Nephron (organoid): ENCODE results near the gene BTNL8.

Experiments
- H3K27ac Mint-ChIP-seq, 3 experiments: 2 replicates each; pipeline ENCODE4 v1.8.0; 2020; ENCODE audit warnings: mixed read lengths in 3 of 3, mild to moderate bottlenecking in 2 of 3, moderate library complexity in 1 of 3
- H3K27me3 Mint-ChIP-seq: 2 replicates; pipeline ENCODE4 v1.8.0; 2021; ENCODE audit warnings: low read depth, mild to moderate bottlenecking, moderate library complexity, mixed read lengths
- H3K36me3 Mint-ChIP-seq: 2 replicates; pipeline ENCODE4 v1.8.0; 2020; ENCODE audit warnings: low read depth, mixed read lengths
- H3K4me1 Mint-ChIP-seq: 2 replicates; pipeline ENCODE4 v1.8.0; 2020; ENCODE audit warnings: mixed read lengths
- H3K4me3 Mint-ChIP-seq, 3 experiments: 2 replicates each; pipeline ENCODE4 v1.8.0; 2020; ENCODE audit warnings: mild to moderate bottlenecking in 3 of 3, mixed read lengths in 3 of 3, moderate library complexity in 2 of 3
- H3K9me3 Mint-ChIP-seq: 2 replicates; pipeline ENCODE4 v1.8.0; 2020; ENCODE audit warnings: mixed read lengths
- TF ChIP-seq, protein P1 (sequence below), 3 experiments: fragments of 200-600 bp; sonication (generic); IDR thresholded peaks; one replicate each; pipeline ENCODE4 v1.5.0; 2021; ENCODE audit warnings: antibody characterized with exemption in 3 of 3; ENCODE audit not compliant: unreplicated experiment in 3 of 3

Gene BTNL8

GRCh38 chr5:180910182-180910581, 11.2 kb downstream of the BTNL8 start:
- H3K36me3 Mint-ChIP-seq = no peaks in the 10 kb centered on the region
- H3K27me3 Mint-ChIP-seq = no peaks in the 10 kb centered on the region
- H3K27ac Mint-ChIP-seq = peak overlapping the region in 2 of 3 experiments; percentile 19 to 66
- TF ChIP-seq, protein P1, sequence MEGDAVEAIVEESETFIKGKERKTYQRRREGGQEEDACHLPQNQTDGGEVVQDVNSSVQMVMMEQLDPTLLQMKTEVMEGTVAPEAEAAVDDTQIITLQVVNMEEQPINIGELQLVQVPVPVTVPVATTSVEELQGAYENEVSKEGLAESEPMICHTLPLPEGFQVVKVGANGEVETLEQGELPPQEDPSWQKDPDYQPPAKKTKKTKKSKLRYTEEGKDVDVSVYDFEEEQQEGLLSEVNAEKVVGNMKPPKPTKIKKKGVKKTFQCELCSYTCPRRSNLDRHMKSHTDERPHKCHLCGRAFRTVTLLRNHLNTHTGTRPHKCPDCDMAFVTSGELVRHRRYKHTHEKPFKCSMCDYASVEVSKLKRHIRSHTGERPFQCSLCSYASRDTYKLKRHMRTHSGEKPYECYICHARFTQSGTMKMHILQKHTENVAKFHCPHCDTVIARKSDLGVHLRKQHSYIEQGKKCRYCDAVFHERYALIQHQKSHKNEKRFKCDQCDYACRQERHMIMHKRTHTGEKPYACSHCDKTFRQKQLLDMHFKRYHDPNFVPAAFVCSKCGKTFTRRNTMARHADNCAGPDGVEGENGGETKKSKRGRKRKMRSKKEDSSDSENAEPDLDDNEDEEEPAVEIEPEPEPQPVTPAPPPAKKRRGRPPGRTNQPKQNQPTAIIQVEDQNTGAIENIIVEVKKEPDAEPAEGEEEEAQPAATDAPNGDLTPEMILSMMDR (IDR thresholded peaks at IDR 0.05; ENCODE audit: unreplicated experiment in 3 of 3) = no peak
- H3K9me3 Mint-ChIP-seq = peaks cover 3% of the 10 kb centered on the region
- H3K4me1 Mint-ChIP-seq = peaks cover 7% of the 10 kb centered on the region
- H3K4me3 Mint-ChIP-seq = no peak overlapping the region

- peaks cover 7% of the 10 kb centered on the region for H3K4me1 Mint-ChIP-seq
- peaks cover 3% of the 10 kb centered on the region for H3K9me3 Mint-ChIP-seq
- no peaks in the 10 kb centered on the region for H3K36me3 Mint-ChIP-seq
Observed at GRCh38 chr5:180910735-180911134, 11.8 kb downstream of the BTNL8 start.

GRCh38 chr5:180914646-180915045, 15.7 kb downstream of the BTNL8 start:
- Mint-ChIP-seq H3K9me3 (no peaks in the 10 kb centered on the region), H3K4me1 (peaks cover 7% of the 10 kb centered on the region), H3K4me3 (no peak overlapping the region), H3K27ac (no peak overlapping the region), H3K36me3 (no peaks in the 10 kb centered on the region), H3K27me3 (no peaks in the 10 kb centered on the region)
- TF ChIP-seq, protein P1 (IDR thresholded peaks at IDR 0.05; ENCODE audit: unreplicated experiment in 3 of 3) = no peak

More at GRCh38 chr5:180910735-180911134, 11.8 kb downstream of the BTNL8 start:
- Mint-ChIP-seq H3K27ac (peak overlapping the region in 2 of 3 experiments; percentile 19 to 66), H3K4me3 (no peak overlapping the region), H3K27me3 (no peaks in the 10 kb centered on the region)
- TF ChIP-seq, protein P1 (IDR thresholded peaks at IDR 0.05; ENCODE audit: unreplicated experiment in 3 of 3) = no peak

DNA sequence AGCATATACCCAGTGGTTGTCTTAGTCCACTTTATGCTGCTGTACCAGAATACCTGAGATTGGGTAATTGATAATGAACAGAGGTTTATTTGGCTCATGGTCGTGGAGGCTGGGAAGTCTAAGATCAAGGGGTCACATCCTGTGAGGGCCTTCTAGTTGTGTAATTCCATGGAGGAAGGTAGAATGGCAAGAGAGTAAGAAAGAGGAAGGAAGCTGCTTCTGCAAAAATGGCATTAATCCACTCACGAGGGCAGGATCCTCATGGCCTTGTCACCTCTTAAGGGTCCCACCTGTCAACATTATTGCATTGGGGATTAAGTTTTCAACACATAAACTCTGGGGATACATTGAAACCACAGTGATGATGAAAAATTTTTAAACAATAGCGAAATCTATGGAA, 17.0 kb downstream of the BTNL8 start:
- Mint-ChIP-seq H3K9me3 (no peaks in the 10 kb centered on the region), H3K36me3 (no peaks in the 10 kb centered on the region), H3K27me3 (no peaks in the 10 kb centered on the region), H3K4me3 (no peak overlapping the region), H3K27ac (no peak overlapping the region), H3K4me1 (no peaks in the 10 kb centered on the region)
- TF ChIP-seq, protein P1 (IDR thresholded peaks at IDR 0.05; ENCODE audit: unreplicated experiment in 3 of 3) = no peak

DNA sequence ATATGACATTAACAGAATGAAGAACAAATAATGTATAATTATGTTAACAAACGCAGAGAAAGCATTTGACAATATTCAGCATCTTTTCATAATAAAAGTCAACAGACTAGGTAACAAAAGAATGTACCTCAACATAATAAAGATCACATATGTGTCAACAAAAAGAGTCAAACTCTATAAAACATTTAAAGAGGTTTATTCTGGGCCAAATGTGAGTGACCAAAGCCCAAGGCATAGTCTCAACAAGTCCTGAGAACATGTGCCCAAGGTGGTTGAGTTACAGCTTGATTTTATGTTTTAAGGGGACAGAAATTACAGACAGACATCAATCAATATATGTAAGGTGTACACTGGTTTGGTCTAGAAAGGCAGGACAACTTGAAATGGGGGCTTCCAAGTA, 19.4 kb downstream of the BTNL8 start:
- no peaks in the 10 kb centered on the region for H3K36me3 Mint-ChIP-seq
- H3K27me3 Mint-ChIP-seq = peaks cover 5% of the 10 kb centered on the region
- peaks cover 13% of the 10 kb centered on the region for H3K9me3 Mint-ChIP-seq
- H3K4me3 Mint-ChIP-seq = no peak overlapping the region
- TF ChIP-seq, protein P1 (IDR thresholded peaks at IDR 0.05; ENCODE audit: unreplicated experiment in 3 of 3) = no peak
- no peak overlapping the region for H3K27ac Mint-ChIP-seq
- H3K4me1 Mint-ChIP-seq = no peaks in the 10 kb centered on the region

DNA sequence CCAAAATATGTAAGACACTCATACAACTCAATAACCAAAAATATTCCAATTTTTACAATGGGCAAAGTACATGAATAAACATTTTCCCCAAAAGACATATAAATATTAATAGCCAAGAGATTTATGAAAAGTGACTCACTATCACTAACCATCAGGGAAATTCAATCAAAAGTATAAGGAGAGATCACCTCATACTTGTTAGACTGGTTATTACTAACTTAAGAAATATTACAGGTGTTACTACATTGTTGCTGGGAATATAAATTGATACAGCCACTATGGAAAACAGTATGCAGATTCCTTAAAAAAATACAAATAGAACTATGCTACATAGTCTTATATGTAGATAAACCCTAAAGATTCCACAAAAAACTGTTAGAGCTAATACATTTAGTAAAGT, 21.8 kb downstream of the BTNL8 start:
- Mint-ChIP-seq H3K36me3 (no peaks in the 10 kb centered on the region), H3K27me3 (peaks cover 11% of the 10 kb centered on the region), H3K9me3 (peaks cover 23% of the 10 kb centered on the region), H3K4me1 (no peaks in the 10 kb centered on the region), H3K4me3 (no peak overlapping the region), H3K27ac (no peak overlapping the region)
- TF ChIP-seq, protein P1 (IDR thresholded peaks at IDR 0.05; ENCODE audit: unreplicated experiment in 3 of 3) = no peak
